ENCODE results near the gene LRRN3. TPM values are rescaled to one million over a fixed set of nuclear protein-coding genes. Genes with fewer than 3 reads are reported as not detected.

The LRRN3 gene
- total RNA-seq, 1 experiment from 2014 or later, result not detected

GRCh38 chr7:111089822-111090426, 1.0 kb upstream of the LRRN3 start:
- TF ChIP-seq, protein P1, sequence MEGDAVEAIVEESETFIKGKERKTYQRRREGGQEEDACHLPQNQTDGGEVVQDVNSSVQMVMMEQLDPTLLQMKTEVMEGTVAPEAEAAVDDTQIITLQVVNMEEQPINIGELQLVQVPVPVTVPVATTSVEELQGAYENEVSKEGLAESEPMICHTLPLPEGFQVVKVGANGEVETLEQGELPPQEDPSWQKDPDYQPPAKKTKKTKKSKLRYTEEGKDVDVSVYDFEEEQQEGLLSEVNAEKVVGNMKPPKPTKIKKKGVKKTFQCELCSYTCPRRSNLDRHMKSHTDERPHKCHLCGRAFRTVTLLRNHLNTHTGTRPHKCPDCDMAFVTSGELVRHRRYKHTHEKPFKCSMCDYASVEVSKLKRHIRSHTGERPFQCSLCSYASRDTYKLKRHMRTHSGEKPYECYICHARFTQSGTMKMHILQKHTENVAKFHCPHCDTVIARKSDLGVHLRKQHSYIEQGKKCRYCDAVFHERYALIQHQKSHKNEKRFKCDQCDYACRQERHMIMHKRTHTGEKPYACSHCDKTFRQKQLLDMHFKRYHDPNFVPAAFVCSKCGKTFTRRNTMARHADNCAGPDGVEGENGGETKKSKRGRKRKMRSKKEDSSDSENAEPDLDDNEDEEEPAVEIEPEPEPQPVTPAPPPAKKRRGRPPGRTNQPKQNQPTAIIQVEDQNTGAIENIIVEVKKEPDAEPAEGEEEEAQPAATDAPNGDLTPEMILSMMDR (conservative IDR thresholded peaks at IDR 0.05), result peak; percentile 82
- no peak for TF ChIP-seq EZH2 (IDR thresholded peaks at IDR 0.05; ENCODE audit: low read depth)
- no peak for DNase-seq
- no peaks in the 10 kb centered on the region for H3K79me2 ChIP-seq (ENCODE audit: low read depth)
- no TSS peak for BruUV-seq (replicated peaks)
- H3K27me3 ChIP-seq (ENCODE audit: insufficient read depth, low read depth), result no peaks in the 10 kb centered on the region
- no peaks in the 10 kb centered on the region for H3K9me3 ChIP-seq (ENCODE audit: insufficient read depth, low read depth)
- H3K4me2 ChIP-seq, result no peak overlapping the region
- no peaks in the 10 kb centered on the region for H3K9me2 ChIP-seq (ENCODE audit: insufficient read depth)
- H3K36me3 ChIP-seq (ENCODE audit: low read depth), result no peaks in the 10 kb centered on the region
- no peaks in the 10 kb centered on the region for H3K4me1 ChIP-seq (replicated peaks; ENCODE audit: insufficient read depth)
- no peak overlapping the region for H2AFZ ChIP-seq
- POLR2A ChIA-PET (ENCODE audit: unreplicated experiment), result no interaction called here
- intact Hi-C loops (cut with micrococcal nuclease; ENCODE audit: unreplicated experiment), result loop anchor here (2.0 to 10.0 kb wide), 3 partner anchors 393 to 1245 kb away; no protein-coding TSS in a partner anchor
- H3F3A ChIP-seq (ENCODE audit: insufficient read depth, low read depth), result no peaks in the 10 kb centered on the region
- no peak overlapping the region for H3K4me3 ChIP-seq
- no peak overlapping the region for H3K27ac ChIP-seq
- CTCF ChIA-PET, result no interaction called here
- H4K20me1 ChIP-seq (ENCODE audit: insufficient read depth), result no peaks in the 10 kb centered on the region

- no peaks in the 10 kb centered on the region for H3K27me3 ChIP-seq (ENCODE audit: insufficient read depth, low read depth)
- no peak overlapping the region for H2AFZ ChIP-seq
- no peaks in the 10 kb centered on the region for H3F3A ChIP-seq (ENCODE audit: insufficient read depth, low read depth)
- no peaks in the 10 kb centered on the region for H3K79me2 ChIP-seq (ENCODE audit: low read depth)
- H3K9me3 ChIP-seq (ENCODE audit: insufficient read depth, low read depth), result no peaks in the 10 kb centered on the region
- no peak overlapping the region for H3K4me3 ChIP-seq
- no peaks in the 10 kb centered on the region for H3K9me2 ChIP-seq (ENCODE audit: insufficient read depth)
- no peak overlapping the region for H3K4me2 ChIP-seq
- no peak for TF ChIP-seq EZH2 (IDR thresholded peaks at IDR 0.05; ENCODE audit: low read depth)
- TF ChIP-seq, protein P1 (conservative IDR thresholded peaks at IDR 0.05), result no peak
- no peaks in the 10 kb centered on the region for H3K4me1 ChIP-seq (replicated peaks; ENCODE audit: insufficient read depth)
- ChIA-PET CTCF (no interaction called here), POLR2A (ENCODE audit: unreplicated experiment) (no interaction called here)
- H3K36me3 ChIP-seq (ENCODE audit: low read depth), result no peaks in the 10 kb centered on the region
- H3K27ac ChIP-seq, result no peak overlapping the region
- DNase-seq, result no peak
- intact Hi-C loops (cut with micrococcal nuclease; ENCODE audit: unreplicated experiment), result loop anchor here (2.0 to 10.0 kb wide), 3 partner anchors 391 to 1247 kb away; no protein-coding TSS in a partner anchor
- no peaks in the 10 kb centered on the region for H4K20me1 ChIP-seq (ENCODE audit: insufficient read depth)
- no TSS peak for BruUV-seq (replicated peaks)
Observed at GRCh38 chr7:111091593-111092358, 849 bp downstream of the LRRN3 start.

DNA sequence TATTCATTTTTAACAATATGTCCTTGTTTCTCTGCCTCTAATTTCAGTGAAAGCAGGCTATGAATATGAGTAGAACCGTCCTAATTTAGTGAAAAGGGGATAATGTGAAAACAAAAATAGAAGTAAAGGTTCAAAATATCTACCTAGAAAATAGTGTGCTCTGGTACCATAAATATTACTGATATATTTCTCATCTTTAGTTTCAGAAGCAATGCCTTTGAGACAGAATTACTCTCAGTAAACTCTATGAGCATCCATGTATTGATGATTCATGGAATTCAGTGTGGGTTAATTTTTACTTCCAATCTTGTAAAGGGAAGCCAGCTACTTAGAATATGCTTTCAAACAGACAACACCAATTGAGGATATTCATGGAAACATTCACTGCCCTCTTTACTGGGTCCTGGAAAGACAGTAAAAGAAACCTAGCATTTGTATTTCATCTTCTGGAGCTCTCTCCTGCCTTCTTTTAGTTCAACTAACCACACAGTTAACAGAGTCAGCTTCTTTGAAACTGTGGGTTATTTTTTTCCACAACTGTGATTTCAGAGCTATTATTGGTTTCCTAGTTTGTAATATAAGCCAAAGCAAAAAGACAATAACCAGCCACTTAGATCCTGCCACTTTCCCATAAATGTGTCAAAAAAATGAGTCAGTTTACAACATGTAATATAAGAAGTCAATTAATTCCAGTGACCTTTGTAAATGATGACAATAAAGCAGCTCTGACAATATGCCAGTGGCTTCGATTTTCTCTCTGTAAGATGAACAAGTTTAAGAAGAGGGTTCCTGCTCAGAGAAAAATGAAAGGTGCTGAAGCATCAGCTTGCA, 1.7 kb downstream of the LRRN3 start:
- no peaks in the 10 kb centered on the region for H3F3A ChIP-seq (ENCODE audit: insufficient read depth, low read depth)
- no TSS peak for BruUV-seq (replicated peaks)
- no peaks in the 10 kb centered on the region for H3K79me2 ChIP-seq (ENCODE audit: low read depth)
- H3K27ac ChIP-seq, result no peak overlapping the region
- H3K9me2 ChIP-seq (ENCODE audit: insufficient read depth), result no peaks in the 10 kb centered on the region
- DNase-seq, result no peak
- no peaks in the 10 kb centered on the region for H4K20me1 ChIP-seq (ENCODE audit: insufficient read depth)
- H3K27me3 ChIP-seq (ENCODE audit: insufficient read depth, low read depth), result no peaks in the 10 kb centered on the region
- POLR2A ChIA-PET (ENCODE audit: unreplicated experiment), result no interaction called here
- intact Hi-C loops (cut with micrococcal nuclease; ENCODE audit: unreplicated experiment), result loop anchor here (5.0 to 10.0 kb wide), 2 partner anchors 645 to 1248 kb away; no protein-coding TSS in a partner anchor
- H2AFZ ChIP-seq, result no peak overlapping the region
- H3K4me1 ChIP-seq (replicated peaks; ENCODE audit: insufficient read depth), result no peaks in the 10 kb centered on the region
- no peaks in the 10 kb centered on the region for H3K36me3 ChIP-seq (ENCODE audit: low read depth)
- H3K9me3 ChIP-seq (ENCODE audit: insufficient read depth, low read depth), result no peaks in the 10 kb centered on the region
- no peak overlapping the region for H3K4me3 ChIP-seq
- TF ChIP-seq, protein P1 (conservative IDR thresholded peaks at IDR 0.05), result no peak
- TF ChIP-seq EZH2 (IDR thresholded peaks at IDR 0.05; ENCODE audit: low read depth), result no peak
- CTCF ChIA-PET, result no interaction called here
- no peak overlapping the region for H3K4me2 ChIP-seq

Measured in PC-9 (cell line).